ENCODE results near the gene KNG1.

KNG1 gene

DNA sequence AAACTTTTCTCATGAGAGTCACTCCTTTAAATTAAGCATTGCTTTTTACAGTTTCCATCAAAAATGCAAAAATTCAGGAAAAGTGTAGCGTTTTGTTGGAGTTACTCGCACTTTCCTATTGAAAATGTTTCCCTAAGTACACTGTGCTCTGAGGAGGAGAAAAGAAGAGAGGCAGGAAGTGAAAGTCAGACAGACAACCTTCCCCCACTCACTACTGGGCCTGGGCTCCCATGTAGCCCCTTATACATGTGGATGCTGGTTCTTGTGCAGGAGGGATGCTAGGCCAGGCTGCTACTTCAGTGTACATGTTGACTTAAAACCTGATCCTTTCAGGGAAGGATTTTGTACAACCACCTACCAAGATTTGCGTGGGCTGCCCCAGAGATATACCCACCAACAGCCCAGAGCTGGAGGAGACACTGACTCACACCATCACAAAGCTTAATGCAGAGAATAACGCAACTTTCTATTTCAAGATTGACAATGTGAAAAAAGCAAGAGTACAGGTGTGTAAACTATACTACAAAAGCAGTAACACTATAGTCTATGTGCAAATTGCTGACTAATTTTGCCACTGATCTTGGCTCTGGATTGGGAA, 15.1 kb downstream of the KNG1 start:
- TF ChIP-seq, protein P1, sequence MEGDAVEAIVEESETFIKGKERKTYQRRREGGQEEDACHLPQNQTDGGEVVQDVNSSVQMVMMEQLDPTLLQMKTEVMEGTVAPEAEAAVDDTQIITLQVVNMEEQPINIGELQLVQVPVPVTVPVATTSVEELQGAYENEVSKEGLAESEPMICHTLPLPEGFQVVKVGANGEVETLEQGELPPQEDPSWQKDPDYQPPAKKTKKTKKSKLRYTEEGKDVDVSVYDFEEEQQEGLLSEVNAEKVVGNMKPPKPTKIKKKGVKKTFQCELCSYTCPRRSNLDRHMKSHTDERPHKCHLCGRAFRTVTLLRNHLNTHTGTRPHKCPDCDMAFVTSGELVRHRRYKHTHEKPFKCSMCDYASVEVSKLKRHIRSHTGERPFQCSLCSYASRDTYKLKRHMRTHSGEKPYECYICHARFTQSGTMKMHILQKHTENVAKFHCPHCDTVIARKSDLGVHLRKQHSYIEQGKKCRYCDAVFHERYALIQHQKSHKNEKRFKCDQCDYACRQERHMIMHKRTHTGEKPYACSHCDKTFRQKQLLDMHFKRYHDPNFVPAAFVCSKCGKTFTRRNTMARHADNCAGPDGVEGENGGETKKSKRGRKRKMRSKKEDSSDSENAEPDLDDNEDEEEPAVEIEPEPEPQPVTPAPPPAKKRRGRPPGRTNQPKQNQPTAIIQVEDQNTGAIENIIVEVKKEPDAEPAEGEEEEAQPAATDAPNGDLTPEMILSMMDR (IDR thresholded peaks at IDR 0.05; ENCODE audit: control insufficient read depth, insufficient read depth, low read depth, low read length, missing control alignments) = no peak
- no peak overlapping the region for H3K4me3 ChIP-seq (ENCODE audit: control insufficient read depth, low read depth, low read length)
- no peak for DNase-seq (ENCODE audit: low read depth)

DNA sequence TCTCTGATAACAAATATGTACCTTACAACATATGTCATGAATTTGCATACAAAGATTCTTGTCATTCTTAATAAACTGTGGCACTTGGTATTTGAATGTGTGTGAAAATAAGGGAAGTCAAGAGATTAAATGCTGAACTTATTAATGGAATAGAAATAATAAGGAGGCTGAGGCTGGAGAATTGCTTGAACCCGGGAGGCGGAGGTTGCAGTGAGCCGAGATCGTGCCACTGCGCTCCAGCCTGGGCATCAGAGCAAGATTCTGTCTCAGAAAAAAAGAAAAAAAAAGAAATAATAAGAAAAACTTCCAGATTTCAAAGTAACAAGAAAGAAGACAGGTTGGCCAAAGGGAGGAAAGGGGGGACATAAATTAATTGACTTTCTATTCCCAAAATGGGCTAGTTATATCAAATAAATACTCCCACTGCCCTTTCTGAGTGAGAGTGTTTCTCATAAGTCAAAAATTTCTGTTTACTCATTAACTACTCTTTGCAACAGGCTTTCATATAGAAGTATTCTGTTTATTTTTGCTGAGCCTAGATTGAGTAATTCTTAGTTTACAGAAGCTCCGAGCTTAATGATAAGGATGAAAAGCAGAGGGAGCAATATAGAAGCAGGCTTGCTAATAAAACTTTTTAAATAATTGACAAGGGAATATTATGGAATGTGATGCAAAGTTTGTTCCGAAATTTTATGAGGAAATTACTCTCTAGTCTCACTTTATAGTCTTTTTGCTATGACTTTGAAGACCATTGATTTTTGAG, 25.6 kb downstream of the KNG1 start:
- TF ChIP-seq, protein P1 (IDR thresholded peaks at IDR 0.05; ENCODE audit: control insufficient read depth, insufficient read depth, low read depth, low read length, missing control alignments) = no peak
- H3K4me3 ChIP-seq (ENCODE audit: control insufficient read depth, low read depth, low read length) = no peak overlapping the region
- DNase-seq (ENCODE audit: low read depth) = no peak

DNA sequence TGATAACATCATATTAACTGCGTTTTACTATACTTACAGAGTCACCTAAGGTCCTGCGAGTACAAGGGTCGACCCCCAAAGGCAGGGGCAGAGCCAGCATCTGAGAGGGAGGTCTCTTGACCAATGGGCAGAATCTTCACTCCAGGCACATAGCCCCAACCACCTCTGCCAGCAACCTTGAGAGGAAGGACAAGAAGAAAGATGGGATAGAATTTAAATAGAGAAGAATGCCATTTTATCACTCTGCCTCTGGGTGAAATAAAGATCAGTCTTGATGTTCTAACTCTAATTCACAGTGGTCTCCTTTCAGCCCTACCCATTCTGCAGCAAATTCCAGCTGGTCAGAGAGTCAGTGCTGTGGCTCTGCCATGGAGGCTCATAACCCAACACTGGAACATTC, 26.5 kb downstream of the KNG1 start:
- DNase-seq (ENCODE audit: low read depth) = no peak
- TF ChIP-seq, protein P1 (IDR thresholded peaks at IDR 0.05; ENCODE audit: control insufficient read depth, insufficient read depth, low read depth, low read length, missing control alignments) = no peak
- H3K4me3 ChIP-seq (ENCODE audit: control insufficient read depth, low read depth, low read length) = no peak overlapping the region

DNA sequence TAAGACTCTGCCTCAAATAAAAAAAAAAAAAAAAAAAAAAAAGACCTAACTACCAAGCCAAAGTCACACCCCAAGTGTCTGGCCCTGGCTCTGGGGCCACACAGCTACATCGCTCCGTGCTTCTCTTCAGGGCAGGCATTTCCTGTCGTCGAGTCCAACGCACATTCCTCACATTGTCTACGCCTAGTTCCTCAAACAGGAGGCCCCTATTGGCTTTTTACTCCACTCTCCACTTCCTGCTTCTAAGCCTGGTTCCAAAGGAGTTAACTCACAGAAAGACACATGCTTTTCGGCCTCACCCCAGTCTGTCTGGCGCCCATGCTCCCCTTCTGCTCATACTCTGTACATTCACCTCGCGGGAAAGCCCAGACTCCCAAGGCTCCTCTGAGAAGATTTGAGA, 28.8 kb downstream of the KNG1 start:
- TF ChIP-seq, protein P1 (IDR thresholded peaks at IDR 0.05; ENCODE audit: control insufficient read depth, insufficient read depth, low read depth, low read length, missing control alignments) = no peak
- no peak for DNase-seq (ENCODE audit: low read depth)
- H3K4me3 ChIP-seq (ENCODE audit: control insufficient read depth, low read depth, low read length) = no peak overlapping the region

DNA sequence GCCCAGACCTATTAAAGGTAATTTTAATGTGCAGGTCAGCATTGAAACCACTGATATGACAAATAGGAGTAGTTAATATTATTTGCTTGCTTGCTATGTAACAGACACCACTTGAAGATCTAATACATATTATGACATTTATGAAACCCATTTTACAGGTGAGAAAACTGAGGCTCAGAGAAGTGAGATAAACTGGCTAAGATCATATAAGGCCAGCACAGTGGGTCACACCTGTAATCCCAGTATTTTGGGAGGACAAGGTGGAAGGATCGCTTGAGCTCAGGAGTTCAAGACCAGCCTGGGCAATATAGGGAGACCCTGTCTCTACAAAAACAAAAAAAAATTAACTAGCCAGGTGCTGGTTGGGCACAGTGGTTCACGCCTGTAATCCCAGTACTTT, 33.2 kb downstream of the KNG1 start:
- no peak overlapping the region for H3K4me3 ChIP-seq (ENCODE audit: control insufficient read depth, low read depth, low read length)
- TF ChIP-seq, protein P1 (IDR thresholded peaks at IDR 0.05; ENCODE audit: control insufficient read depth, insufficient read depth, low read depth, low read length, missing control alignments) = no peak
- DNase-seq (ENCODE audit: low read depth) = no peak

DNA sequence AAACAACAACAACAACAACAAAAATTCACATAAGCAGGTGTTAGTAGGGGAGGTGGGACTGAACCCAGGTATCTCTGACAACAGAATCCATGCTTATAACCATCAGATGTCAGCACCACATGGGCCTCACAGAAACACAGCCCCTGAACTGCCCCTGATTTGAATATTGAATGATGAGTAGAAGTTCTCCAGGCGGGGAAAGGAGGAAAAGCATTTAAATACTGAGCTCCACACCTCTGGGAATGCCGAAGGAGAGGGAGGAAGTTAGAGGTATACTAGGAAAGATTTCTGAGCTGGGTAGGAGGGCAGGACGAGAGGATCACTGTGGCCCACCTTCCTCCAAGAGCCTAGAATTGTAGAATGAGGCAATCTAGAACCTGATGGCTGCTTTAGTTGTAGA, 34.3 kb downstream of the KNG1 start:
- no peak overlapping the region for H3K4me3 ChIP-seq (ENCODE audit: control insufficient read depth, low read depth, low read length)
- no peak for DNase-seq (ENCODE audit: low read depth)
- TF ChIP-seq, protein P1 (IDR thresholded peaks at IDR 0.05; ENCODE audit: control insufficient read depth, insufficient read depth, low read depth, low read length, missing control alignments) = no peak
